ENCODE measurements around the gene MCC. TPM values are rescaled to one million over a fixed set of nuclear protein-coding genes. Genes with fewer than 3 reads are reported as not detected.

Gene MCC
- total RNA-seq, 1 experiment from 2014 or later, result 7.6 TPM

- H3K4me3 Mint-ChIP-seq, result no peak overlapping the region
- no peak overlapping the region for H3K9ac ChIP-seq (ENCODE audit: extremely low read depth, insufficient read length, low read length)
- TF ChIP-seq CTCF (conservative IDR thresholded peaks at IDR 0.05), result no peak
- WGBS (ENCODE audit: extremely low coverage, insufficient read length, low lambda C conversion rate), result no CpG with 5 or more reads among the region's 2 CpGs
- no peak overlapping the region for H3K56ac ChIP-seq (ENCODE audit: insufficient read length, low read depth, low read length)
- H3K36me3 Mint-ChIP-seq (ENCODE audit: insufficient read depth in 1 of 3, low read depth in 3 of 3), result no peaks in the 10 kb centered on the region
- H3K18ac ChIP-seq (ENCODE audit: insufficient read length, low read depth, low read length), result no peak overlapping the region
- no peak overlapping the region for H3K27ac Mint-ChIP-seq
- H2AK5ac ChIP-seq (ENCODE audit: insufficient read length, low read length), result no peak overlapping the region
- H2BK12ac ChIP-seq (ENCODE audit: insufficient read length, low read depth, low read length), result no peak overlapping the region
- DNase-seq, result no peak
- no peaks in the 10 kb centered on the region for H3K27me3 ChIP-seq (ENCODE audit: insufficient read depth, low read length)
- H3K4me1 ChIP-seq (ENCODE audit: insufficient read depth, low read length), result peaks cover 13% of the 10 kb centered on the region; the same call in 1 of the 2 replicates
- no peak overlapping the region for H3K23ac ChIP-seq (ENCODE audit: insufficient read length, low read depth, low read length)
- no peak overlapping the region for H3K4me2 ChIP-seq (ENCODE audit: insufficient read depth, insufficient read length, low read length)
- no peak overlapping the region for H2BK20ac ChIP-seq (ENCODE audit: low read depth, low read length, poor library complexity, severe bottlenecking)
- no peak overlapping the region for H4K5ac ChIP-seq (ENCODE audit: insufficient read length, low read depth, low read length)
- no peak overlapping the region for H3T11ph ChIP-seq (ENCODE audit: low read length)
- no peak overlapping the region for H2BK5ac ChIP-seq (ENCODE audit: insufficient read length, low read length)
- no peaks in the 10 kb centered on the region for H3K9me3 ChIP-seq (ENCODE audit: control insufficient read depth, low read depth, low read length)
- H3K27me3 Mint-ChIP-seq (ENCODE audit: low read depth), result no peaks in the 10 kb centered on the region
- H2BK120ac ChIP-seq (ENCODE audit: low read depth, low read length, poor library complexity, severe bottlenecking), result no peak overlapping the region
- H4K91ac ChIP-seq (ENCODE audit: insufficient read length, low read depth, low read length), result no peak overlapping the region
- H3K14ac ChIP-seq (ENCODE audit: insufficient read depth, low read length), result no peak overlapping the region
- H2AFZ ChIP-seq (ENCODE audit: low read length), result no peak overlapping the region
- no peaks in the 10 kb centered on the region for H3K79me2 ChIP-seq (ENCODE audit: insufficient read depth, low read length)
- no peaks in the 10 kb centered on the region for H4K20me1 ChIP-seq (ENCODE audit: control insufficient read depth, insufficient read depth, insufficient read length)
- no peaks in the 10 kb centered on the region for H3K9me3 Mint-ChIP-seq
- H2BK15ac ChIP-seq (ENCODE audit: low read depth, low read length), result no peak overlapping the region
- no peak overlapping the region for H3K27ac ChIP-seq (ENCODE audit: insufficient read length, low read depth, low read length)
- no peaks in the 10 kb centered on the region for H3K23me2 ChIP-seq (ENCODE audit: insufficient read length, low read depth, low read length, poor library complexity, severe bottlenecking)
- no peak overlapping the region for H4K8ac ChIP-seq (replicated peaks; ENCODE audit: insufficient read length, low read depth, low read length)
- no peak overlapping the region for H3K4ac ChIP-seq (ENCODE audit: low read depth, low read length)
- H3K79me1 ChIP-seq (ENCODE audit: insufficient read depth, low read depth, low read length, poor library complexity, severe bottlenecking), result no peaks in the 10 kb centered on the region
- peaks cover 50 to 65% of the 10 kb centered on the region in 2 experiments for H3K4me1 Mint-ChIP-seq
These were observed 255.6 kb downstream of the MCC start for GRCh38 chr5:113232667-113233066.

All from H9 (cell line).